Body of pancreas (tissue), 4 donors: ENCODE data around the gene CADM1. TPM values are rescaled to one million over a fixed set of nuclear protein-coding genes. Genes with fewer than 3 reads are reported as not detected.

Source experiments
- ATAC-seq: fragments of 150-250 bp; one replicate; pipeline ENCODE4 v1.9.1; 2016
- DNase-seq, 4 donors: peaks; one replicate each; pipeline ENCODE4 v3.0.0-alpha.2; 2019
- H3K27ac ChIP-seq, 4 donors: fragments of 200-600 bp; sonication (generic); 1 replicate in 3 of 4; 2 replicates in 1 of 4; pipeline versions ENCODE4 v1.5.1 to v1.6.1; 2016 to 2019; ENCODE audit warnings: mild to moderate bottlenecking in 1 of 4, mixed read lengths in 1 of 4, moderate library complexity in 1 of 4
- H3K27me3 ChIP-seq, 2 donors: fragments of 200-600 bp; sonication (generic); one replicate each; pipeline ENCODE4 v1.6.0; 2016; ENCODE audit warnings: mild to moderate bottlenecking in 1 of 2
- H3K36me3 ChIP-seq, 2 donors: fragments of 200-600 bp; sonication (generic); replicated peaks in 1 of 2; 2 replicates each; pipeline ENCODE4 v1.5.1; 2016; ENCODE audit warnings: low read depth in 2 of 2; ENCODE audit not compliant: insufficient read depth in 1 of 2
- H3K4me1 ChIP-seq: fragments of 200-600 bp; sonication (generic); one replicate; pipeline ENCODE4 v1.6.0; 2016
- H3K4me3 ChIP-seq, 2 donors: fragments of 200-600 bp; sonication (generic); 1 replicate in 1 of 2; 2 replicates in 1 of 2; pipeline ENCODE4 v1.5.1; 2016 to 2019
- H3K9me3 ChIP-seq, 3 donors: fragments of 200-600 bp; sonication (generic); 1 replicate in 2 of 3; 2 replicates in 1 of 3; pipeline ENCODE4 v1.5.1; 2016
- CTCF ChIP-seq, 7 experiments: fragments of 450-650 bp in 4 of 7; fragments of 200-600 bp in 3 of 7; sonication (generic) in 3 of 7; IDR thresholded peaks; one replicate each; pipeline ENCODE4 v1.5.1; 2016 to 2019; ENCODE audit warnings: antibody characterized with exemption in 7 of 7
- POLR2A ChIP-seq, 3 donors: fragments of 450-650 bp; IDR thresholded peaks; one replicate each; pipeline ENCODE4 v1.6.1; 2016; ENCODE audit warnings: antibody characterized with exemption in 3 of 3, mild to moderate bottlenecking in 2 of 3
- WGBS, 2 donors: methylation state at CpG; one replicate each; pipeline ENCODE4 v1.1.5; 2017; 5-methylcytosine and 5-hydroxymethylcytosine counted together
- intact Hi-C: fragments of 100-400 bp; cut with DNase I; formaldehyde crosslinking; loops from one replicate; pipeline ENCODE4 v1.15.1; 2023
- total RNA-seq, 2 donors: library from RNA; depleted of rRNA; stranded (reverse); fragments of >200 nt; gene quantifications; one replicate each; pipeline ENCODE4 v1.1.0, GENCODE V29; 2016

Gene CADM1
- total RNA-seq, 2 donors from 2014 or later = 12.5 to 13.7 TPM

- TF ChIP-seq CTCF (IDR thresholded peaks at IDR 0.05) (no peak), POLR2A (IDR thresholded peaks at IDR 0.05) (no peak)
- intact Hi-C loops = no loop called here
- Histone ChIP-seq H3K27ac (no peak overlapping the region), H3K4me1 (no peaks in the 10 kb centered on the region), H3K4me3 (no peak overlapping the region), H3K27me3 (no peaks in the 10 kb centered on the region), H3K9me3 (no peaks in the 10 kb centered on the region), H3K36me3 (no peaks in the 10 kb centered on the region)
- DNase-seq = no peak
- 82 to 92% methylated on average over 2 of the region's 2 CpGs for WGBS, 2 donors
- ATAC-seq = no peak
Measured at GRCh38 chr11:115148691-115149090, 355.5 kb downstream of the CADM1 start.

- Histone ChIP-seq H3K4me3 (no peak overlapping the region), H3K9me3 (no peaks in the 10 kb centered on the region), H3K27me3 (no peaks in the 10 kb centered on the region), H3K27ac (no peak overlapping the region), H3K36me3 (no peaks in the 10 kb centered on the region), H3K4me1 (no peaks in the 10 kb centered on the region)
- no peak for TF ChIP-seq POLR2A (IDR thresholded peaks at IDR 0.05)
- TF ChIP-seq CTCF (IDR thresholded peaks at IDR 0.05) = no peak
- ATAC-seq = no peak
- DNase-seq = no peak
- WGBS, 2 donors = 87 to 88% methylated on average over 4 of the region's 4 CpGs
- intact Hi-C loops = no loop called here
Measured at GRCh38 chr11:115148101-115148500, 356.1 kb downstream of the CADM1 start.

GRCh38 chr11:115147243-115147807, 356.9 kb downstream of the CADM1 start:
- no peak for TF ChIP-seq POLR2A (IDR thresholded peaks at IDR 0.05)
- TF ChIP-seq CTCF (IDR thresholded peaks at IDR 0.05) = no peak
- WGBS, 2 donors = 80 to 84% methylated on average over 7 of the region's 7 CpGs

DNA sequence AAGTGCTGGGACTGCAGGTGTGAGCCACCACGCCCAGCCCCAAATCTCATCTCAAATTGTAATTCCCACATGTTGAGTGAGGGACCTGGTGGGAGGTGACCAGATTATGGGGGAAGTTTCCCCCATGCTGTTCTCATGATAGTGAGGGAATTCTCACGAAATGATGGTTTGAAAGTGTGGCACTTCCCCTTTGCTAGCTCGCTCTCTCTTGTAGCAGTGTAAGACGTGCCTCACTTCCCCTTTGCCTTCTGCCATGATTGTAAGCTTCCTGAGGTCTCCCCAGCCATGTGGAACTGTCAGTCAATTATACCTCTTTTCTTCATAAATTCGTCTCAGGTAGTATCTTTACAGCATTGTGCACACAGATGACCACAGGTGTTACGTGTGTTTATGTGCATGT, 357.8 kb downstream of the CADM1 start:
- DNase-seq (no peak), ATAC-seq (no peak)
- no peaks in the 10 kb centered on the region for H3K27me3 ChIP-seq
- intact Hi-C loops = no loop called here
- H3K9me3 ChIP-seq = no peaks in the 10 kb centered on the region
- H3K4me3 ChIP-seq = no peak overlapping the region
- H3K4me1 ChIP-seq = no peaks in the 10 kb centered on the region
- no peak for TF ChIP-seq CTCF (IDR thresholded peaks at IDR 0.05)
- no peak for TF ChIP-seq POLR2A (IDR thresholded peaks at IDR 0.05)
- no peaks in the 10 kb centered on the region for H3K36me3 ChIP-seq
- 60 to 68% methylated on average over 6 of the region's 6 CpGs for WGBS, 2 donors
- no peak overlapping the region for H3K27ac ChIP-seq

More at GRCh38 chr11:115147243-115147807, 356.9 kb downstream of the CADM1 start:
- intact Hi-C loops = no loop called here
- no peak for DNase-seq
- no peaks in the 10 kb centered on the region for H3K4me1 ChIP-seq
- ATAC-seq = no peak
- H3K27me3 ChIP-seq = no peaks in the 10 kb centered on the region
- no peaks in the 10 kb centered on the region for H3K36me3 ChIP-seq
- no peak overlapping the region for H3K27ac ChIP-seq
- no peaks in the 10 kb centered on the region for H3K9me3 ChIP-seq
- no peak overlapping the region for H3K4me3 ChIP-seq

- TF ChIP-seq CTCF (IDR thresholded peaks at IDR 0.05) (no peak), POLR2A (IDR thresholded peaks at IDR 0.05) (no peak)
- H3K4me3 ChIP-seq = no peak overlapping the region
- WGBS, 2 donors = 62 to 73% methylated on average over 3 to 8 of the region's 8 CpGs
- H3K36me3 ChIP-seq = no peaks in the 10 kb centered on the region
- no peaks in the 10 kb centered on the region for H3K27me3 ChIP-seq
- no peaks in the 10 kb centered on the region for H3K9me3 ChIP-seq
- ATAC-seq = no peak
- no peaks in the 10 kb centered on the region for H3K4me1 ChIP-seq
- H3K27ac ChIP-seq = no peak overlapping the region
- intact Hi-C loops = no loop called here
- no peak for DNase-seq
Measured at GRCh38 chr11:115145324-115145723, 358.9 kb downstream of the CADM1 start.
